HTR-8/SVneo (cell line): Measurements from ENCODE around the gene FGF8.

Experiments
- DNase-seq: peaks from one replicate; pipeline ENCODE4 v3.0.0; 2011; ENCODE audit warnings: low spot score, mixed read lengths; ENCODE audit not compliant: insufficient read length
- FAIRE-seq: peaks from 2 replicates; lab custom pipeline; 2011; peaks lifted over from hg19 to GRCh38; lab: Jason Lieb, UNC

Gene FGF8

DNA sequence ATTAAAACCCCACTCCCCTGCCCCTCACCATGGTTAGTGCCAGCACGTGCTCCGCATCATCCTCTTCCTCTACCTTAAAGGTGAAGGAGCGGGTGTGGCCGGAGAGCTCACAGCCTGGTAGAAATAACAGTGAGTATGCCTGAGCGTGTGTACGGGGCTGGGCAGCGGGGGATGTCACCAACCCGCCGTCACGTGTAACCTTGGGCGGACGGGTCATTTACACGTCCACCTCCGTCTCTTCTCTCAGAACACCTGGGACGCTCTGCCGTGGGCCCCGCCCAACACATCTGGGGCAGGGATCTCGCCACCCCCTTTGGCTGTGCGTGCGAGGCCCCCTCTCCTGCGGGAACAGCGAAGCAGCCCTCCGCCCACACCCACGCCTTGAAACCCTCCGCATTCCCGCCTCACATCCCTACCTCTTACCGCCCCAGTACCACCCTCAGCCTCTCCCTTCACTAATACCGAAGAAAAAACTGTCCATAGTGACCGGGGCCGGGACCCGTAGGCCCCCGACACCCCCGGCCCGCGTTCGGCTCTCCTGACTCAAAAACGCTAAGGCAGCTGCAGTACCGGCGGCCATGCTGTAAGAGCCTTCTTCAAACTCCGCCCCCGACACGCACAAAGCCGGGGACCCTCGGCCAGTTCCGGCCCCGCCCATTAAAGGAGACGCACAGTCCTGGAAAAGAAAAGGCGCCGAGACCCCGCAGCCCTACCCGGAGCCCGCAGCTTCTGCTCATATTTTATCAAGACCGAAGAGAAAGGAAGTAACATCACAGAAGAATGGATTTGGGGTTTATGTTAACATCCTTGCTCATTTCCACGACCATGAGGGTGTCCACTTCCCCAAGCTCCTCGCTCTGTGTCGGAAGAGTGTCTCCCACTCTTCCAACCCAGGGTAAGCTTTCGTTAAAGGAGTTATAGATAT lies 7.2 kb upstream of the FGF8 start, which contains the start of gene NPM3:
Gene NPM3, minus strand, starts transcription at position 636 of the 925 bp plus-strand sequence. Its CDS starts 56 bp downstream, at position 580.
- DNase-seq (peak; percentile 93), FAIRE-seq (no peak)

DNA sequence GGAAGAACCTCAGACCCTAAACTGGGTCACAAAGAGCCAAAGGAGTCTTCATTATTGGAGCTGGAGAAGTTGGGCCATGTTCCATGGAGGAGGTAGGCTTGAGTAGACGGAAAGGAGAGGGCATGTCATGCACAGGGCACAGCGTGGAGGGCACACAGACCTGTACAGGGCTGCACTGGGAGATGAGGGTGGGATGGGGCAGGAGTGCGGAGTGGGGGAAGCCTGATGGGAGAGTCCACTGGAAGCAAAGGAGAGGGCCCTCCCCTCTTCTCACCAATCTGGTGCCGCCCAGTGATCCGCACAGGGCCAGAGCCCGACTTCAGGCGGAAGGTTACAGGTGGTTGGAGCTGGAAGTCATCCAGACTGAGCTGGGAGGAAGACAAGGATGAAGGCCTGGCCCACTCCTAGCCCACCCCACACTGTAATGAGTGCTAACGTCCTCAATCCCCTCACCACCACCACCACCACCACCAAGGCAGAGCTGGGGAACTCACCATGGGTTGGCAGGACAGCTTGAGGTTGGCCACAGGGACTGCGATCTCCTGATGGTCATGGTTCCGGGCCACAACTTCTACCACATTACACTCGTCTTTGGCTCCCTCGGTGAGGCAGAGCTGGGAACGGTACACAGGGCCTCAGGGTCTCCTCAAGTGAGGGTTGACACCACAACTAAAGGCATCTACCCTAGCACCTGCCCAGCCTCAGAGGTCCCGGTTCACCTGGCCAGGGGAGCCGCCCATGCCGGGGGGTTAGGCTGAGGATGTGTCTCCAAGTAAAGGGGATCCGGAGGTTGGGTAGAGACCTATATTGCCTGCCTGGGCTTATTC lies 6.3 kb upstream of the FGF8 start:
- DNase-seq (no peak), FAIRE-seq (no peak)

GRCh38 chr10:101781655-101781983 lies 5.7 kb upstream of the FGF8 start:
- FAIRE-seq (no peak), DNase-seq (no peak)

- DNase-seq, result peak; percentile 85
- FAIRE-seq, result no peak
Measured at GRCh38 chr10:101780818-101781654, 5.1 kb upstream of the FGF8 start.

DNA sequence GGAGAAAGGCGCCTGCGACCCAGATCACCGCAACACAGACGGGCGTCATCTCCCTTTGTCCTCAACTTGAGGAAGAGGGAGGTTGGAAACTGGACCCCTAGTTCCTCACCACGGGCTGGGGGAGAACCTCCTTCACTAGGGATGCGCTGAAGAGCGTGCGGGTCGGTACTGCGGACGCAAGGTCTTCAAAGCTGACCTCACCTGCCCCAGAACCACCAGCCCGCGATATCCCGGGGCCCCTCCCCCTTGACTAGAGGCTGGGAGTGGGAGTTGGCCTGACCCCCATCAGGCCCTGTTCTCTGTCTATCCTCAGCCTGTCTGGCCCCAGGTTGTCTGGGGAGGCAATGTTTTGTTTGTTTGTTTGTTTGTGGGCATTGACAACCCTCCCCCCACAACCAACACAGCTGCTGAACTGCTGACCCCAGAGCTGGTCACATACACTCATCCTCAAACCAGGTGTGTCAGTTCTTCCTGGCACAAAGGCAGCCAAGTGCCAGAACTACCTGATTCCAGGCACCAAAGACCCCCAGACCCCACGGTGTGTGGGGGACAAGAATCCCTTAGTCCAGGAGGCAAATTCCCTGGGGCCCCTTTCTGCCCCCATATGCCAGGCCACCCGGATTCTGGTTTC lies 4.4 kb upstream of the FGF8 start:
- FAIRE-seq, result no peak

DNA sequence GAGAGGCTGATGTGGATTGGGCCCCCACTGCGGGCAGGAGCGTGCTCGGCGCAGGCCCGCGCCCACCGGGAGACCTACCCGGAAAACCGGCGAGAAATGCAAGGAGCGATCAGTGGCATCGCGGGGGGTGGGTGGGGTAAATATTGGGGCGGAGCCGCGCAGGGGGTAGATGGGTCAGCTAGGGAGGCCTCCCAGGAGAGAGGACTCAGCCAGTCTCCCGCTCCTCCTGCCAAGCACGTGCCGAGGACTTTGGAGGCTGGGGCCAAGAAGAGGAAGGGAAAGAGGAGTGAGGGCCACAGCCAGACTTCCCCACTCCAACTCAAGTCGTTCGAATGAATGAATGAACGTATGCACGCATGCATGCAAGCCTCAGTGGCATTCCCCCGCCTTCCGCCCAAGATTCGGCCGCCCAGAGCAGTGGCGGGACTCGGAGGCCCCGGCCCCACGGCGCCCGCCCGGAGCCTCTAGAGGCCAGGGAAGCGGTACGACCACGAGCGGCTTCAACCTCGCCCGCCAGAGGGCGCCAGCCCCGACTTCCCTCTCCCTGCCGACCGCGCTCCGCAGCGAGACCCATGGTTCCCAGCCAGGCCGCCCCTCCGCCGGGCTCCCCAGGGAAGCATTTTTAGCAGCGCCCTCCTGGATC lies 3.8 kb upstream of the FGF8 start:
- FAIRE-seq, result no peak
- DNase-seq, result no peak

More for the DNA sequence above, 4.4 kb upstream of the FGF8 start:
- no peak for DNase-seq

- DNase-seq (no peak), FAIRE-seq (no peak)
Measured at GRCh38 chr10:101778781-101779543, 3.0 kb upstream of the FGF8 start.

- DNase-seq (no peak), FAIRE-seq (no peak)
Measured at GRCh38 chr10:101778151-101778780, 2.4 kb upstream of the FGF8 start.

DNA sequence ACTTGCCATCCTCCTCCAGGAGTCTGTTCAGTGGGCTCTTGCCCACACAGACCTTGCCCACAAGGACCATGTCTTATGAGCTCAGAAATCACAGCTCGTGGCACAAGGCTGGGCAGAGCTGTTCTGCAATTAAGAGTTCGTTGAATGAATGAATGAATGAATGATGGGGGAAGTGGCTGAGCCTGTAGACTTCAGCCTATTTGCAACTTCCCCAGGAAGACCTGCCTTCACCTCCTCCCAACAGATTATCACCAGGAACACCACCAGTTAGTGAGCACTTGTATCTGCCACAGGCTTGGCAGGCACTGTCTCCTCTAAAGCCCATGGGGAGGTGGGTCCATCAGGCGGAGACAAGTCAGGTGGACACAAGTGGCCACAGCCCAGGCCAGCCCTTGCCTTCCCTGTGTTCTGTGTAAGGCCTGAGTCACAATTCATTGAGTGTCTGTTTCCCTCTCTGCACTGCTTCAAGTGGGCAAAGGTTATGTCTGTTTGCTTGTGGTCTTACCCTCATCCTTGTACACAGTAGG lies 1.8 kb upstream of the FGF8 start:
- peak; percentile 4 for FAIRE-seq
- no peak for DNase-seq

GRCh38 chr10:101776161-101776817 lies 375 bp upstream of the FGF8 start:
- FAIRE-seq, result no peak

GRCh38 chr10:101774589-101775272 lies 1.2 kb downstream of the FGF8 start:
- DNase-seq (no peak), FAIRE-seq (no peak)

More at GRCh38 chr10:101776161-101776817, 375 bp upstream of the FGF8 start:
- DNase-seq, result no peak

- DNase-seq (no peak), FAIRE-seq (no peak)
Measured at GRCh38 chr10:101773923-101774588, 1.9 kb downstream of the FGF8 start.

GRCh38 chr10:101772895-101773761 lies 2.8 kb downstream of the FGF8 start:
- FAIRE-seq (no peak), DNase-seq (no peak)

DNA sequence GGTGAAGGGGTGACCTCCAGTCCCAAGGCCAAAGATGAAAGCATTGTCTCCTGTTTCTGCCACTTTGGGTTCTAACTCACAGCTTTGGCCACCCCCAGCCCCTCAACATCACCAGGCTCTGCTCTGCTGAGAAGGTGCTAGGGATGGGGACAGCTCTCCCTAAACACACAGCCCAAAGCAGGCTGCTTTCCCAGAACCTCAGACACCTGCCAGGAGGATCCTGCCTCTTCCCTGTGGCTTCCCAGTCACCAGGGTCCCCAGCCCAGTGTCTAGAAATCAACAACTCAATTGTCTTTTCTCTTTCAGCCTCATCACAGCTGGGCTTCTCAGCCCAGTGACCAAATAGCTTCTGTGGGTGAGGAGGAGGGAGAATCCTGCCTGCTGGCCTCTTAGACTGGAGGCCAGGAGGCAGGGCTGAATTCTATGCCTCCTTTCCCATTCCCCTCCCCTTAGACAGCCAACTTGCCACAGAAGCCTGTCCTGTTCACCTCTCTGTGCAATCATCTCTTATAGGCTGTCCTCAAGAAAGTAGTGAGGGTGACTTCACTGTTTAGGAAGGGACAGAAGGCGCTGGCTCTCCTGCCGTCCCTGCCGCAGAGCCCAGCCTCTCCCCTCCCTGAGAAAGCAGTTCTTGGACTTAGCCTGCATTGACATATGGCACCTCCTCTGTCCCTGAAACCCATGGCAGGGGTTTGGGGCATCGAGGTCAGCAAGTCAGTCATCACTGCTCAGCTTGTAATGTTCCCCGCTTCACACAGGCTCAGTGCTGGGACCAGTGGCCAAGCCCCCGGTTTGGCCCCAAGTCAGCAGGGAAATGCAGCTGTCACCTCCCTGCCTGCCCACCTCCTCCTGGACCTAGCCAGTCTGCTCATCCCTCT lies 3.7 kb downstream of the FGF8 start:
- FAIRE-seq (no peak), DNase-seq (no peak)
